PC-9 (cell line): ENCODE results near the gene CA4.

Experiments
- EZH2 ChIP-seq: fragments of 200-600 bp; sonication (generic); IDR thresholded peaks from 2 replicates; pipeline ENCODE4 v1.8.0; 2017; ENCODE audit warnings: antibody characterized with exemption, low read depth
- TF ChIP-seq, protein P1 (sequence below): fragments of 200-600 bp; sonication (generic); conservative IDR thresholded peaks from 2 replicates; pipeline ENCODE4 v1.6.1; 2017; ENCODE audit warnings: mixed run types, antibody characterized with exemption, mild to moderate bottlenecking, moderate library complexity

DNA sequence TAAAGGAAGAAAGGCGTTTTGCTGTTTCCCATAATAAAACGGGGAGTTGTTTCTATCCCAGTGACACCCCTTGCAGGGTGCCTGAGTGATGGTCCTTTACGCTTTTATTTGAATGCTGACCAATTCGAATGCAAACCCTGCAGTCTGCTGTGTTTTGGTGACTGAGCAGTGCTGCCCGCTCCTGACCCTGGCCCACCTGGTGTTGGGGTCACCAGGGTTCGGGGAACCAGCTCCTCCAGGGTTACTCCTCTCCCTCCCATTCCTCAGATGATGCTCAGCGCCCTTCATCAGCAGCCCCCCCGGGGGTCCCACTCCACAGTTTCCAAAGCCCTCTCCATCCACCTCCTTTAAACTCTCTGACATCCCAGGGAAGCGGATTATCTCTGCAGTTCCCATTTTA lies 6.0 kb downstream of the CA4 start:
- TF ChIP-seq, protein P1, sequence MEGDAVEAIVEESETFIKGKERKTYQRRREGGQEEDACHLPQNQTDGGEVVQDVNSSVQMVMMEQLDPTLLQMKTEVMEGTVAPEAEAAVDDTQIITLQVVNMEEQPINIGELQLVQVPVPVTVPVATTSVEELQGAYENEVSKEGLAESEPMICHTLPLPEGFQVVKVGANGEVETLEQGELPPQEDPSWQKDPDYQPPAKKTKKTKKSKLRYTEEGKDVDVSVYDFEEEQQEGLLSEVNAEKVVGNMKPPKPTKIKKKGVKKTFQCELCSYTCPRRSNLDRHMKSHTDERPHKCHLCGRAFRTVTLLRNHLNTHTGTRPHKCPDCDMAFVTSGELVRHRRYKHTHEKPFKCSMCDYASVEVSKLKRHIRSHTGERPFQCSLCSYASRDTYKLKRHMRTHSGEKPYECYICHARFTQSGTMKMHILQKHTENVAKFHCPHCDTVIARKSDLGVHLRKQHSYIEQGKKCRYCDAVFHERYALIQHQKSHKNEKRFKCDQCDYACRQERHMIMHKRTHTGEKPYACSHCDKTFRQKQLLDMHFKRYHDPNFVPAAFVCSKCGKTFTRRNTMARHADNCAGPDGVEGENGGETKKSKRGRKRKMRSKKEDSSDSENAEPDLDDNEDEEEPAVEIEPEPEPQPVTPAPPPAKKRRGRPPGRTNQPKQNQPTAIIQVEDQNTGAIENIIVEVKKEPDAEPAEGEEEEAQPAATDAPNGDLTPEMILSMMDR: no peak
- TF ChIP-seq EZH2: no peak
